GM15510 (cell line): ENCODE data around the gene DMXL2.

ENCODE experiments used
- POLR2A ChIP-seq: IDR thresholded peaks from 3 replicates; pipeline ENCODE4 v1.6.1; 2011; ENCODE audit warnings: borderline replicate concordance; ENCODE audit not compliant: insufficient read length; ENCODE audit errors: extremely low read depth

Gene DMXL2

GRCh38 chr15:51483520-51483919 is 139.1 kb downstream of the DMXL2 start:
- TF ChIP-seq POLR2A = no peak

DNA sequence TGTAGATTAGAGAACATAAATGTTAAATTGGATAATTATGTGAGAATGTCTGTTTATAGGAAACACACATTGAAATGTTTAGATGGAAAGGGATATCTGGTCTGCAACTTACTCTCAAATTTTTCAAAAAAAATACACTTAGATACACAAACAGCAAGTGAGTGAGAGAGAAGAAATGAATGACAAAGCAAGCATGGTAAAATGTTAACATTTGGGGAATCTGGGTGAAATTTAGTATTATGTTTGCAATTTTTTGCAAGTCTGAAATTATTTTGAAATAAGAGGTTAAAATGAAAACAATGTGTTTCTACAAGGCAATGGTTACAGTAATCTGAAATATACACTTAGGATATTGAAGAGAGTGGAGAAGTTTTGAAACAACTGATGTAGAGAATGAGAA is 146.8 kb downstream of the DMXL2 start:
- no peak for TF ChIP-seq POLR2A

- no peak for TF ChIP-seq POLR2A
Observed at GRCh38 chr15:51470512-51470911, 152.1 kb downstream of the DMXL2 start.

DNA sequence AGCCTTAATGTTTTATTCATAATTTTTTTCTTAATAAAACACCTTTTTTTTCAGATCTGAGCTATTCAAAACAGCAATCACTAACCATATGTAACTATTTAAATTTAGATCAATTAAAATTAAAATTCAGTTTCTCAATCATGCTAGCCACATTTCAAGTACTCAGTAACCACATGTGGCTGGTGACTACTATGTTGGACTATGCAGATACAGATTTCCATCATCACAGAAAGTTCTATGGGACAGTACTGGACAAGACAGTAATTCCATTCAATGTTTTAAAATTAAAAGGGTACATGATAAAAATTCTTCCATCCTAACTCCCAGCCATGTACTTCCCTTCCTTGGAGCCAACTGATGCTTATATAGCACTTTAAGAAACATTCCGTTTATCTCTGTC is 161.8 kb downstream of the DMXL2 start:
- no peak for TF ChIP-seq POLR2A

- no peak for TF ChIP-seq POLR2A
Observed at GRCh38 chr15:51450001-51450400, 172.6 kb downstream of the DMXL2 start.

DNA sequence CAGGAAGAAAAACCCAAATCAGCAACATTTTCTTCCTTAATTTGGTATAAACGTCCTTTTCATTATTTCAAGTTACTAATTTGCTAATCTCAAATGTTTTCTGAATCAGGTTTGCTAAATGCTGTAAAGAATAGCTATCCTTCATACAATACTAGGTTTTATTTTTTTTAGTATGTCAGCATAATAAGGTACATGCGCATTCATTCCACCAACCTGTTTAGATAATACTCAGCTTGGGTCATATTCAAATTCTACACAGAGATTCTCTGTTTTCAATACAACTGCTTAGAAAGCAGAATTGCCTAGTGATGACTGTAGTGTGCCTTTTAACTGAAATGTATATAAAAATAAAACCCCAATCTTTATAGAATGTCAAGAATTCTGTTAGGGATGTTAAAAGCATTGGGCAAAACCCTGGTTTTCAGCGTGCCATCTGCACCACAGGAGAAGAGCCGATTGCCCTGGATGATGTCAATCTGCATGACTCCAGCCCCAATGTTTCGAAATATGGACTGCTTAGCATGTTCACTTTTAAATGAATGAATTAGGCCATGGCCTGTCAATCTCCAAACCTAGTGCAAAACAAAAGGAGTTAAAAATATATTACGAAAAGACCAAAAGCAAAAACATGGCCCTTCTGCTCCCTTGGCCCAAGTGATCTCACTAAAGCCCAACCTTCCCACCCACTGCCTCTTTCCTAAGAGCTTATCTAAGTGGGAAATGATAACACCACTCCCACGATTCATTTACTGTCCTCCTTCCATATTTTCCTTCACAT is 173.8 kb downstream of the DMXL2 start:
- no peak for TF ChIP-seq POLR2A

DNA sequence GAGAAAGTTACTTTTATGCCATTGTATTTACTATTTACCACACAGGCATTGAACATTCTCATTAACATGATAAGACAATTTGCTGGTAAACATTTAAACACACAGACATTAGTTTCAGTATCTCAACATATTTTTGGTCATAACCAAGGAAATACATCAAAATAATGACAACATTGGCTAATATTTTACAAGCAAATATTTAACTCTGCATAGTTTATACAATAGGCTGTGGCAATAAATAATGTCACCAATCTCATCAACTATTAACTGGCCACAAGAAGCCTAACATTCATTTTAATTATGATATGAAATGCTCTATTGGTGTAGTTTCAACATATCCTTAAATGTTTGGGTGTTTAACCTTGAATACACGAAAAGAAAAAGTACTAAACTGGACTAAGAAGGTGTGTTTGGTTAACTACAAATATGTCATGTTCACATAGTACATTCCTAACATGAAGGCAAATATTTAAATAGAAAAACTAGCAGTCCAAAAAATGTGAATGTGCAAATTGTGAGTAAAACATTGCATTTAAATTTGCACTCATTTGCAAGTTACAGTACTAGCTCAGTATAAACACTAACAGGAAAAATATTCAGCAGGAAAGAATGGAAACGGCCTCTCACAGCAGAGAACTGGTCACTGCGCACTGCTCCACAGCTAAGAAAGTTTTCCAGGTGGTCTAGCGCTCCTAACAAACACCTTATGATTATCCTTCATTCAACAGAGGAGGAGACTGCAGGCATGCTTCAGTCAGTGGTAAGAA is 174.5 kb downstream of the DMXL2 start:
- TF ChIP-seq POLR2A = no peak

DNA sequence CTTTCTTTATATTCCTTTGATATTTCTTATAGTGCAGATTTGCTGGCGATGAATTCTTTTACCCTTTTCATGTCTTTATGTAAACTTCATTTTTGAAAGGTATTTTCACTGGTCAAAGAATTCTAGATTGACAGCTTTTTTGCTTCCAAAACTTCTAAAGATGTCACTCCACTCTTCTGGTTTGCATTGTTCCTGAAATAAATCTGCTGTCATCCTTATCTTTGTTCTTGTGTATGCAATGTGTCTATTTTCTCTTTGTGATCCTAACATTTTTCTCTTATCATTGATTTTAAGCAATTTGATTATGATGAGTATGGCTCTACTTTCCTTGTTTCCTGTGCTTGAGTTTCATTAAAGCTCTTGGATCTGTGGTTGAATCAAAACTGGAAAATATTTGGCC is 177.8 kb downstream of the DMXL2 start:
- TF ChIP-seq POLR2A = no peak

DNA sequence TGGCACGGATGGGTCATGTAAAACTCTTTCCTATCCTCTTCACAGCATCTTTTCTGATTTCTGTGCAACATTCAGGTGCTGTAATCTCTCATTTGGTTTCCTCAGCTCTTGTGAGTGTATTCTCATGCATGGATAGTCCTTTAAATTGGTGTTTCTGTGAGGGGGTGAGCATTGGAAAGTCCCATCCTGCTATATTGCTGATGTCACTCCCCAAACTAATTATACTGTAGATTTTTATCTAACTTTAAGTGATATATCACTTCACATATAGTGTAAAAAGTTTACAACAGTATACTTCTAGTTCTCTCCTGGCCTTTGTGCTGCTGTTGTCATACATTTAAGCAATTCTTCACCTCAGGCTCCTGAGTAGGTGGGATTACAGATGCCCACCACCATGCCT is 178.5 kb downstream of the DMXL2 start:
- no peak for TF ChIP-seq POLR2A

GRCh38 chr15:51443282-51443914 is 179.2 kb downstream of the DMXL2 start:
- no peak for TF ChIP-seq POLR2A

- no peak for TF ChIP-seq POLR2A
Observed at GRCh38 chr15:51438526-51438925, 184.0 kb downstream of the DMXL2 start.

GRCh38 chr15:51425517-51426040 is 197.0 kb downstream of the DMXL2 start:
- TF ChIP-seq POLR2A = no peak

GRCh38 chr15:51424780-51425179 is 197.8 kb downstream of the DMXL2 start:
- no peak for TF ChIP-seq POLR2A

DNA sequence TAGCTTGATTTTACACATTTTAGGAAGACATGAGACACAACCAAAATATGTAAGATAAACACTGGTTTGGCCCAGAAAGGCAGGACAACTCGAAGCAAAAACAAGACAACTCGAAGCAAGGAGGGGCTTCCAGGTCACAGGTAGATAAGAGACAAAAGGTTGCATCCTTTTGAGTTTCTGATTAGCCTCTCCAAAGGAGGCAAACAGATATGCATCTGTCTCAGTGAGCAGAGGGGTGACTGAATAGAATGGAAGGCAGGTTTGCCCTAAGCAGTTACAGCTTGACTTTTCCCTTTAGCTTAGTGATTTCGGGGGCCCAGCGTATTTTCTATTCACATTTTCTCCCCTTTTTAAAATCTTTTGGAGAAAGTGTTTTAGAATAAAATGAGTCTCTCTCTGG is 206.4 kb downstream of the DMXL2 start:
- TF ChIP-seq POLR2A = no peak

DNA sequence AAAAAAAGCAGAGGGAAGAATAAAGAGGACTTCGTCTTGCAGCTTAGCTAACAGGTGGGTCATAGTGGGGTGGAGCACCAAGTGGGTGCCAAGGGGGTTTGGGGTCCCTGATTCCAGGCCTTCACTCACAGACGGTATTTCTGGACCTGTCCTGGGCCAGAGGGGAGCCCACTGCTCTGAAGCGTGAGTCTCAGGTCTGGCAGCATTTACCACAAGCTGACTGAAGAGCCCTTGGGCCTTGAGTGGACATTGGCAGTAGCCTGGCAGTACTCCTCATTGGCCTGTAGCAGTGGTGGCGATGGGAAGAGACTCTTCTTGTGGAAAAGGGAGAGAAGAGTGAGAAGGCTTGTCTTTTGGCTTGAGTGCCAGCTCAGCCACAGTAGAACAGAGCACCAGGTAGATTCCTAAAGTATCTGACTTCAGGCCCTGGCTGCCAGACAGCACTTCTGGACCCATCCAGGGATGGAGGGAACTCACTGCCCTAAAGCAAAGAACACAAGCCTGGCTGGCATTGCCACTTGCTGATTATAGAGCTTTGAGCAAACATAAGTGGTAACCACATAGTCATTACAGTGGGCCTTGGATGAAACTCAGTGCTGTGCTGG is 208.2 kb downstream of the DMXL2 start:
- TF ChIP-seq POLR2A = no peak

DNA sequence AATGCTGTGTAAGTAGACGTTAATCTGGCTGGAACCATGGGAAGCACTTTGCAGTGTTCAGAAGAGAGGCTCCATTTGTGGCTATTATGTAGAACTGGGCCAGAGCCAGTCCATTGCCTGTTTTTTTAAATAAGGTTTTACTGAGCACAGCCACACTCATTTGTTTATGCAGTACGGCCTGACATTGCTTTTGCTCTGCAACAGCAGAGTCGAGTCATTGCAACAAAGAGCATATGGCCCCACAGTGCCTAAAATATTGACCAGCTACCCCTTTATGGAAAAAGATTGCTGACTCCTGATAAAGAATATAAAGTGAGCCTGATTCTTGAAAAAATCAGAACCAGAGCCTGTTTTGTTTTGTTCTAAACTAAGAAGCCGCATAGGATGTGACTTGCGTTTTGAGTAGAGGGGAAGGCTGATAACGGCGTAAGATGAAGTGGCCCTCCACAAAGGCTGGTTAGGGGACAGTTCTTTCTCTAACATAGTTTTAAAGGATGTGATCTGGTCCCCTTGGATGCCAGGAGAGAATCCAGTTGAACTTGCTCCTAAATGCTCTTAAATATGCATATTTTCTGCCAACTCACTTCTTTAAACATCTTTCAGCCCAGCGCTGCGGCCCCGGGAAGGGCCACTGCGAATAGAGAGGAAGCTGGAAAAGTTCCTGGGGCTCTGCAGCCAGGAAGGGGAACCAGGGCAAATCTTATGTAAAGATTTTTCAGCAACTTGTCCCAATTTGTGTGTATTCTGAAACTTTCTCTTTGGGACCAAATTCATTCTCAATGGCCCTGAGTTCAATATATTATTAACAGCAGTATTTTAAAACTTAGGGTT is 216.7 kb downstream of the DMXL2 start:
- no peak for TF ChIP-seq POLR2A
